NCI-H1092 treated with DMSO at 0.1 percent for 48 hours (cell line): ENCODE data around the gene SV2C.
"Not testable (repeated sequence)": the region's sequence is repeated elsewhere in the genome, so short reads cannot be mapped to it uniquely, and the experiment has no call there.

Experiments used
- DNase-seq: peaks from one replicate; lab custom pipeline; 2025; lab: John Stamatoyannopoulos, UW

The SV2C gene

GRCh38 chr5:76298852-76299251 is 215.7 kb downstream of the SV2C start:
- DNase-seq: no peak

- DNase-seq: no peak
These were observed 216.4 kb downstream of the SV2C start for GRCh38 chr5:76299592-76299991.

DNA sequence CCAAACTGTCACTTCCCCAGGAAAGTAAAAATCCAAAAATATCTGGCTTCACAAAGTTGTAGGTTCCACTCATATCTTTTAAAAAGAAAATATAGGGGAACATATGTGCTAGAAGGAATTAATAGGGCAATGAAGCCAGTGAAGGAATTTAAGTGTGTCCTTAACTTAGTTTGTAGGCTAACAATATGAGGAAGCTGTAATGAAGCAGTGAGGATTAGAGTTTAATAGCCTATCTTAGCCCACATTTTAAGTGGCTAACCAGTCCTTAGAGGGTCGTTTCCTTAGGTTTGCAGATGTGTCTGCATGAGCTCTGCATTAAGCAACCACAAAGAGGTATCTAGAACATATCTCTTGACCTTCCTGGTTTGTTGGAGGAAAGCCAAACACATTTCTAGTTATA is 218.7 kb downstream of the SV2C start:
- DNase-seq: not testable (repeated sequence)

- not testable (repeated sequence) for DNase-seq
These were observed 219.5 kb downstream of the SV2C start for GRCh38 chr5:76302661-76303060.

- DNase-seq: no peak
These were observed 220.7 kb downstream of the SV2C start for GRCh38 chr5:76303921-76304320.

DNA sequence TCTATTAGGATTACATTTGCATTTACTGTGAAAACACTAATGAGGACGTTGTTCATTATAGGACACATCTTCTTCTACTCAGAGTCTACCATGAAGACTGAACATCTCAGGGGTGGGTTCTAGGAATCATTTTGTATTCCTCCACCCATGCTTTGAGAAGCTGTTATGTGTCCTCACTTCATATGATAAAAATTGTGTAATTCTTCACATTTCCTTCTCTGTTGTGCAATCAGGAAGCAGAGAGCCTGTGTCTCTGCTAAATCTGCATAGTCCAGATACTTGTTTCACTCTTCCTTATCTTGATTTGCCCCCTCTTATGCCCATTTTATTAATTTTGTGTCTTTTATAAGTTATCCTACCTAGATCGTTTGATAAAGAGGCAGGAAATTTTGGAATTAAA is 222.1 kb downstream of the SV2C start:
- DNase-seq: no peak

- DNase-seq: no peak
These were observed 222.6 kb downstream of the SV2C start for GRCh38 chr5:76305775-76306174.

GRCh38 chr5:76310208-76310607 is 227.0 kb downstream of the SV2C start:
- DNase-seq: no peak

GRCh38 chr5:76312783-76313182 is 229.6 kb downstream of the SV2C start:
- DNase-seq: no peak

DNA sequence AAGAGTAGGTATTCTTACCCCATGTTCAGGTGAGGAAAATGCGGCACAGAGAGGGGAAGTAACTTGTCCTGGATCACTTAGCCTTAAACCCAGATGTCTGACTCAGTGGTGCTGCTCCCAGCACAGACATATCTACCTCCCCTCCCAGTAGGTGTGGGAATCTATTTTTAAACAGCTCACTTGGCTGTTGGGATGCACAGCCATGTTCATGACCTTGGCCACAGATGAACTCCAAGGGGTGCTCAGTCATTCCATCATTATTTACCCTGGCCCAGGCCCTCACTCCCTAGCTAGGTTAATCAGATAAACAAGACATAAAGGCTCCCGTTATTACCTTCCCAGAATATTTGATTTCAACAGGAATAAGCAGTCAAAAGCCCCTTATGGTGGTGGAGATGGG is 231.5 kb downstream of the SV2C start:
- DNase-seq: no peak

DNA sequence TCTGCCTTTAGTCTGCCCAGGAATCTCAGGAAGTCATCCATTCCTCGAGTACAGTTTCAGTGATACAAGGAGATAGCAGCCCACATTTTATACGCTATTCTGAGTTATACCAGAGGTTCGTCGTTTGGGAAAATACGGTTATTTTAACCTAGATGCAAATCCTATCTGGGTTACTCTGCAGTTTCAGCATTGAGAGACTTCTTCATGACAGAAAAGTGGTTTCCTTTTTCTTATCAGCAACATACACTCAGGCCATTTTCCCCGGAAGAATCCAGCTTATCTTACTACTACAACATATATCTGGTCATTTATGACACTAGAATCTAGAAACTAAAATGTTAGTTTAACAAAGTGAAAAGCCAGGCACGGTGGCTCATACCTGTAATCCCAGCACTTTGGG is 236.5 kb downstream of the SV2C start:
- no peak for DNase-seq

GRCh38 chr5:76323494-76323893 is 240.3 kb downstream of the SV2C start:
- not testable (repeated sequence) for DNase-seq

GRCh38 chr5:76325326-76325725 is 242.1 kb downstream of the SV2C start:
- no peak for DNase-seq

DNA sequence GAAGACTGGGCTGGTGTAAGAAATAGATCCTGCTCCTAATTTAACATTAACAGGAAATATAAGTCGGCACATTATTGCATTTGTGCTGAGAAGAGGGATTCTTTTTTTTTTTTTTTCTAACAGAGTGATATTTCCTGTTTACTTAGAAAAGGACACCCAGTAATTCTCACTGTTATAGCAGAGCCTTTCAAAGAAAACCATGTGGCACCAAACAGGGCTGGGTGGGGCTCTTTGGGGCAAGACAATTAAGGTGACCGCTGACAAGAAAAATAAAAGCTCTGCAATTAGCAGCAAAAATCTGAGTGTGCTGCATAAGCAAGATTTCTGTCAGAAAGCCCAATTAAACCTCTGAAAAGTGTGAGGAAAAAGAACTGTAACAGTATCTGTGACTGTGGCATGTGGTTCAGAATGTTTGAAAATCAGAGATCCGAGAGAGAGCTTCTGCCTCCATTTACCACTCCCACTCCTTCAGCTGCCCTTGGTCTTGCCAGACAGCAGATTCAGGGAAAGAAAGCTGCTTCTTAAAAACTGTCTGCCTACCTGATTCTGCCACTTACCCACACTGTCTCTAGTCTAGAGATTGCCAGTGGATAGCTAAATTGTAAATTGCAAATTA is 242.8 kb downstream of the SV2C start:
- DNase-seq: no peak

GRCh38 chr5:76326577-76327302 is 243.6 kb downstream of the SV2C start:
- DNase-seq: no peak

DNA sequence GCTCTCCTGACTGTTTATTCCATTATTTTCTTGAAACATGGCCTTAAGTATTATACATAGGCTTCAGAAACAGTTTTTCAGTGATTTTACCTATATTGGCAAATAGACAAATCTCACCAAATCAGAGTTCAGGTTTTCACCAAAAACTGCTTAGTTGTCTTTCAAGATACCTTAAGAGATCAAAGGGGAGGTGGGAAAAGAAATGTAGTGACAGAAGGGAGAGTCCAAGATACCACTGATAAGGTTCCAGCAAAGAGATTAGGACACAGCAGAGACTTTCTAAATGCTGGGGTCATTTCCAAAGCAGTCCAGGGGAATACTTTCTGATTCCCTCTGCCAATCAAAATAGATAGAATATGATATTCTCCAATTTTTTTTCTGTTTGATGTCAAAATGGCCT is 246.2 kb downstream of the SV2C start:
- DNase-seq: no peak

GRCh38 chr5:76331126-76331525 is 247.9 kb downstream of the SV2C start:
- no peak for DNase-seq

- no peak for DNase-seq
These were observed 248.9 kb downstream of the SV2C start for GRCh38 chr5:76332102-76332501.

GRCh38 chr5:76332611-76333205 is 249.5 kb downstream of the SV2C start:
- DNase-seq: no peak

- DNase-seq: no peak
These were observed 250.4 kb downstream of the SV2C start for GRCh38 chr5:76333571-76333970.

DNA sequence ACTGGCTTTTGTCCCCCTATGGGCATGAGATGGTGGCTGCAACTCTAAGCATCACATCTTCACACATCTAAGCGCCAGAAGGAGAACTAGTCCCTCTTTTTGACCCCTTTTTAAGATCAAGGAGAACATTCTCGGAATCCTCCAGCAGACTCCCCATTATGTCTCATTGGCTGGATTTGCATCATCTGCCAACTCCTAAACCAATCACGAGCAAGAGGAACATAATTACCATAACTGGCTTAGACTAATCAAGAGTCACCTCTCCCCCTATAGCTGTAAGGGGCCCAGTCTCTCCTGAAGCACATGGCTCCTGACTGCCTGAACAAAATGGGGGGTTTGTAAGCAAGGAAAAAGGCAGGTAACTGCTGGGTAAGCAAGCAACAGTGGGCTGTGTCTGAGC is 251.4 kb downstream of the SV2C start:
- no peak for DNase-seq

GRCh38 chr5:76335451-76335850 is 252.3 kb downstream of the SV2C start:
- not testable (repeated sequence) for DNase-seq

DNA sequence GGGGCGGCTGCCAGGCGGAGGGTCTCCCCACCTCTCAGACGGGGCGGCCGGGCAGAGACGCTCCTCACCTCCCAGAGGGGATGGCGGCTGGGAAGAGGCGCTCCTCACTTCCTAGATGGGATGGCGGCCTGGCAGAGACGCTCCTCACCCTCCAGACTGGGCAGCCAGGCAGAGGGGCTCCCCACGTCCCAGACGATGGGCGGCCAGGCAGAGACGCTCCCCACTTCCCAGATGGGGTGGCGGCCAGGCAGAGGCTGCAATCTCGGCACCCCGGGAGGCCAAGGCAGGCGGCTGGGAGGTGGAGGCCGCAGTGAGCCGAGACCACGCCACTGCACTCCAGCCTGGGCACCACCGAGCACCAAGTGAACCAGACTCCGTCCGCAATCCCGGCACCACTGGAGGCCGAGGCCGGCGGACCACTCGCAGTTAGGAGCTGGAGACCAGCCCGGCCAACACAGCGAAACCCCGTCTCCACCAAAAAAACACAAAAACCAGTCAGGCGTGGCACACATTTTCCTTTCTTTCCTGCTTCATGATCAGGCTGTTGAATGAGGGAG is 253.1 kb downstream of the SV2C start:
- DNase-seq: not testable (repeated sequence)
